Ishikawa (cell line): ENCODE data around the gene PEX11G.

Source experiments
- CEBPB ChIP-seq: IDR thresholded peaks from 2 replicates; pipeline ENCODE4 v1.6.1; 2012
- EGR1 ChIP-seq: IDR thresholded peaks from 2 replicates; pipeline ENCODE4 v1.6.1; 2012
- EP300 ChIP-seq: IDR thresholded peaks from 2 replicates; pipeline ENCODE4 v1.6.1; 2012; ENCODE audit warnings: borderline replicate concordance
- FOXM1 ChIP-seq: IDR thresholded peaks from 2 replicates; pipeline ENCODE4 v1.6.1; 2012; ENCODE audit warnings: low read depth, borderline replicate concordance
- NFIC ChIP-seq: IDR thresholded peaks from 2 replicates; pipeline ENCODE4 v1.6.1; 2012
- RAD21 ChIP-seq: IDR thresholded peaks from 2 replicates; pipeline ENCODE4 v1.6.1; 2012; ENCODE audit warnings: low read depth
- TAF1 ChIP-seq: IDR thresholded peaks from 2 replicates; pipeline ENCODE4 v1.6.1; 2012; ENCODE audit warnings: low read depth, mild to moderate bottlenecking
- TCF12 ChIP-seq: IDR thresholded peaks from 2 replicates; pipeline ENCODE4 v1.6.1; 2012; ENCODE audit warnings: low read depth
- TEAD4 ChIP-seq: IDR thresholded peaks from 2 replicates; pipeline ENCODE4 v1.6.1; 2012
- YY1 ChIP-seq: IDR thresholded peaks from 2 replicates; pipeline ENCODE4 v1.6.1; 2012; ENCODE audit warnings: low read depth
- ZBTB7A ChIP-seq: IDR thresholded peaks from 2 replicates; pipeline ENCODE4 v1.6.1; 2012; ENCODE audit warnings: low read depth
- TF ChIP-seq, protein P1 (sequence below): IDR thresholded peaks from 2 replicates; pipeline ENCODE4 v1.6.1; 2012
- TF ChIP-seq, protein P2 (sequence below): IDR thresholded peaks from 2 replicates; pipeline ENCODE4 v1.6.1; 2012; ENCODE audit warnings: low read depth, mild to moderate bottlenecking
- TF ChIP-seq, protein P3 (sequence below): IDR thresholded peaks from 2 replicates; pipeline ENCODE4 v1.6.1; 2012

Gene PEX11G

DNA sequence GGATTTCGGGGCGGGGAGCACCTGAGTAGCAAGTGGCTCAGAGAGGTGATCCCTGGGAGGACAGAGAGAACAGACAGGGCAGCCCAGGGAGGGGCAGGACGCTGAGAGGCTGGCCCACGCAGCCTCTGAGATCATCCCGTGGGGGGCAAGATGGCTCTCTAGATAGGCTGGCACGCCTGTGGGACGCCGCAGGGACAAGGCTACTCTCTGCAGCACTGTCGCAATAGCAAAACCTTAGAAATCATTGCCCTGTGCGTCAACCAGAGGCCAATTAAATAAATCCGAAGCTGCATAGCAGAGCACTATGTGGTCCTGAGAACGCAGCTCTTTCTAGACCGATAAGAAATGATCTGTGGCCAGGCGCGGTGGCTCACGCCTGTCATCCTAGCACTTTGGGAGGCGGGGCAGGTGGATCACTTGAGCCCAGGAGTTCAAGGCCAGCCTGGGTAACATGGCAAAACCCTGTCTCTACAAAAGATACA lies 5.1 kb downstream of the PEX11G start:
- TF ChIP-seq, protein P1, sequence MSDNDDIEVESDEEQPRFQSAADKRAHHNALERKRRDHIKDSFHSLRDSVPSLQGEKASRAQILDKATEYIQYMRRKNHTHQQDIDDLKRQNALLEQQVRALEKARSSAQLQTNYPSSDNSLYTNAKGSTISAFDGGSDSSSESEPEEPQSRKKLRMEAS, result no peak
- TF ChIP-seq ZBTB7A (no peak), NFIC (no peak)

DNA sequence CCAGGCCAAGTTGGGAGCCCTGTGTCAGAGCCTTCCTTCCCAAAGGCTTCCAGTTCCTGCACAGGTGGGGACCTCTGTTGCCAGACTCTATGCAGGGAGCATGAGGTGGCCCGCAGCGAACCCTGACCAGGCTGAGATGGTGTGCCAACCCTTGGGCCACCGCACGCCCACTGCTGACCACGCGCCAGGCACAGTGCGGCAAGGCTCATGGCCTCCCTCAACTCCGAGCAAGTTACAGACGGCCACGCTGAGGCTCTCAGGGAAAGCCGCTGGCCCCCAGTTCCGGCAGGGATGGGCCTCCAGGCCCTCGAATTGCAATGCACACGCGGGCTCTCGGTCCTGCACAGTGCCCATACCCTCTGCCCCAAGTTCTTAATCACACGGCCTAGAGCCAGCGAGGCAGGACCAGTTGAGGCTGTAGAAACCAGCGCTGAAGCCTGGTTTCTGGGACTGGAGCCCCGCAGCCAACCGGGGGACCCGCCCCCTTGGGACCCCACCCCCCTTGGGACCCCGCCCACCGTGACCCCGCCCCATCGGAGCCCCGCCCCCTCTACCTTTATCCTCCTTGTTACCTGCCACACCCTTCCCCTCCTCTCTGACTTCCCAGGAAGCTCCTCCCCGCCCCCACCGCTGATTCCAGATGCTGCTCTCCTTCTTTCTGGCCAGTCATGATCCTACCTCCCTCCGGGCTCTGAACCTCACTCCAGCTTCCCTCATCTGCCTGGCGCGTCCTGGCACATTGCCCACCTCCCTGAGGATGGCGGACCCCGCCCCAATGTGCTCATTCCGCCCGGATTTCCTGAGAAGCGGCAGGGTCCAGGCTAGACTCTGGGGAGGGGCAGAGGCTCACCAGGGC lies 6.0 kb downstream of the PEX11G start:
- TF ChIP-seq YY1 (no peak), TCF12 (no peak), ZBTB7A (no peak), CEBPB (no peak)
- TF ChIP-seq, protein P2, sequence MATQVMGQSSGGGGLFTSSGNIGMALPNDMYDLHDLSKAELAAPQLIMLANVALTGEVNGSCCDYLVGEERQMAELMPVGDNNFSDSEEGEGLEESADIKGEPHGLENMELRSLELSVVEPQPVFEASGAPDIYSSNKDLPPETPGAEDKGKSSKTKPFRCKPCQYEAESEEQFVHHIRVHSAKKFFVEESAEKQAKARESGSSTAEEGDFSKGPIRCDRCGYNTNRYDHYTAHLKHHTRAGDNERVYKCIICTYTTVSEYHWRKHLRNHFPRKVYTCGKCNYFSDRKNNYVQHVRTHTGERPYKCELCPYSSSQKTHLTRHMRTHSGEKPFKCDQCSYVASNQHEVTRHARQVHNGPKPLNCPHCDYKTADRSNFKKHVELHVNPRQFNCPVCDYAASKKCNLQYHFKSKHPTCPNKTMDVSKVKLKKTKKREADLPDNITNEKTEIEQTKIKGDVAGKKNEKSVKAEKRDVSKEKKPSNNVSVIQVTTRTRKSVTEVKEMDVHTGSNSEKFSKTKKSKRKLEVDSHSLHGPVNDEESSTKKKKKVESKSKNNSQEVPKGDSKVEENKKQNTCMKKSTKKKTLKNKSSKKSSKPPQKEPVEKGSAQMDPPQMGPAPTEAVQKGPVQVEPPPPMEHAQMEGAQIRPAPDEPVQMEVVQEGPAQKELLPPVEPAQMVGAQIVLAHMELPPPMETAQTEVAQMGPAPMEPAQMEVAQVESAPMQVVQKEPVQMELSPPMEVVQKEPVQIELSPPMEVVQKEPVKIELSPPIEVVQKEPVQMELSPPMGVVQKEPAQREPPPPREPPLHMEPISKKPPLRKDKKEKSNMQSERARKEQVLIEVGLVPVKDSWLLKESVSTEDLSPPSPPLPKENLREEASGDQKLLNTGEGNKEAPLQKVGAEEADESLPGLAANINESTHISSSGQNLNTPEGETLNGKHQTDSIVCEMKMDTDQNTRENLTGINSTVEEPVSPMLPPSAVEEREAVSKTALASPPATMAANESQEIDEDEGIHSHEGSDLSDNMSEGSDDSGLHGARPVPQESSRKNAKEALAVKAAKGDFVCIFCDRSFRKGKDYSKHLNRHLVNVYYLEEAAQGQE, result no peak
- TF ChIP-seq, protein P3, sequence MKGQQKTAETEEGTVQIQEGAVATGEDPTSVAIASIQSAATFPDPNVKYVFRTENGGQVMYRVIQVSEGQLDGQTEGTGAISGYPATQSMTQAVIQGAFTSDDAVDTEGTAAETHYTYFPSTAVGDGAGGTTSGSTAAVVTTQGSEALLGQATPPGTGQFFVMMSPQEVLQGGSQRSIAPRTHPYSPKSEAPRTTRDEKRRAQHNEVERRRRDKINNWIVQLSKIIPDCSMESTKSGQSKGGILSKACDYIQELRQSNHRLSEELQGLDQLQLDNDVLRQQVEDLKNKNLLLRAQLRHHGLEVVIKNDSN, result no peak

DNA sequence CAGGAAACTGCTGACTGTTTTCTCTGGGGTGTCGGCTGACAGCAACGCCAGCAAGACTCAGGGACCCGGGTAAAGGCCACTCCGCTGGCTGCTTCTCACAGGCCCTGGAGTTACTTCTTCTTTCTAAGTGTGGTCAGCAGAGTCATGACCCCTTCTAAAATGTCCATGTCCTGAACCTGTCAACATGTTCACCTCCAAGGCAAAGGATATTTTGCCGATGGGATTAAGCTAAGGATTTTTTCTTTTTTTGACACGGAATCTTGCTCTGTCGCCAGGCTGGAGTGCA lies 7.9 kb downstream of the PEX11G start:
- TF ChIP-seq TCF12 (no peak), NFIC (no peak), YY1 (no peak), EP300 (no peak), EGR1 (no peak), TEAD4 (no peak), RAD21 (no peak), TAF1 (no peak), FOXM1 (no peak)
- TF ChIP-seq, protein P2, result no peak
- TF ChIP-seq, protein P3, result no peak

DNA sequence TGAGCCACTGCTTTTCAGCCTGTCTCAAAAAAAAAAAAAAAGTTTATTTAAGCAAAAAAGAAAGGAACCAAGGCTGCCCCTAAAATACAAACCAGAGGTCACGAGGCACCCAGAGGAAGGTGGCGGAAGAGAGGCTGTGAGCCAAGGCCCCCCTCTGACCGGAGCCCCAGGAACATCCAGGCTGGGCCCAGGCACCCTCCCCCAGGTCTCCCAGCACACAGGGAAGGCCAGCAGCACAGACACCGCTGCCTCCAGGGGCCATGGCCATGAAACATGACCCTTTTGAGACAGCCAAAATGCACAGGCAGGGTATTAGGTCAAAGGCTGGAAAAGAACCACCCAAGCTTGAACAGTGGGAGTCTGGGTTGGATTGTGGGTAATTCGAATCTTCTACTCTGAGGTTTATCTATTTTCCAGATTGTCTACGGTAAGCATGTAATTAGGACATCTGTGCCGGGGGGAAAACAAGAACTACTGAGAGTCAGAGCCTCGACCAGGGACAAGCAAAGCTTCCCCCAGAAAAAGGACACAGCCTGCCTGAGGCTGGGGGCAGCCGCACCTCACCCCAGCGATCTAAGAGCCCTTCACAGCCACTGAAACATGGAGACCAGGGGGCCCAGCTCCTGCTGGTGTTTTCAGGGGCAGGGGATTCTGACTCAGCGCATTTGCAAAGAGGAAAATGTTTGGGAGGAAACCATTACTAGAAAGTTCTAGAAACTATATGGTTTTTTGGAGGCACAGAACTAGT lies 8.4 kb downstream of the PEX11G start:
- TF ChIP-seq NFIC, result no peak
- no peak for TF ChIP-seq TEAD4
- TF ChIP-seq YY1, result no peak

DNA sequence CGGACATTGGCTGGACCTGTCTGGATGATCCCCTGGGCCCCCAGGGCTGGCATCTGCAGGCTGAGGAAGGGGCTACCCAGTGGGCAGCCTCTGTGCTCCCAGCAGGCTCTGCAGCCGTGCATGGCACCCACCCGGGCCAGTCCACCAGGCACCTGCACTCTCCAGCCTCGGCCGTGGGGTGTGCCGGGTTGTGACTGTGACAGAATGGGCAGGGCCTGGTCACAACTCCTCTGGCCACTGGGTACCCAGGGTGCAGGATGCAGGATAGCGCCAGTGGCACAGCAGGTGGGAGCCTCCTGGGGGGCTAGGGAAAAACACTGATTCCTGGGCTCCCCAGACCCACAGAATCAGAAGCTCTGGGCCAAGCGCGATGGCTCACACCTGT lies 10.0 kb downstream of the PEX11G start:
- TF ChIP-seq EGR1 (no peak), EP300 (no peak), TAF1 (no peak), TCF12 (no peak), RAD21 (no peak)

DNA sequence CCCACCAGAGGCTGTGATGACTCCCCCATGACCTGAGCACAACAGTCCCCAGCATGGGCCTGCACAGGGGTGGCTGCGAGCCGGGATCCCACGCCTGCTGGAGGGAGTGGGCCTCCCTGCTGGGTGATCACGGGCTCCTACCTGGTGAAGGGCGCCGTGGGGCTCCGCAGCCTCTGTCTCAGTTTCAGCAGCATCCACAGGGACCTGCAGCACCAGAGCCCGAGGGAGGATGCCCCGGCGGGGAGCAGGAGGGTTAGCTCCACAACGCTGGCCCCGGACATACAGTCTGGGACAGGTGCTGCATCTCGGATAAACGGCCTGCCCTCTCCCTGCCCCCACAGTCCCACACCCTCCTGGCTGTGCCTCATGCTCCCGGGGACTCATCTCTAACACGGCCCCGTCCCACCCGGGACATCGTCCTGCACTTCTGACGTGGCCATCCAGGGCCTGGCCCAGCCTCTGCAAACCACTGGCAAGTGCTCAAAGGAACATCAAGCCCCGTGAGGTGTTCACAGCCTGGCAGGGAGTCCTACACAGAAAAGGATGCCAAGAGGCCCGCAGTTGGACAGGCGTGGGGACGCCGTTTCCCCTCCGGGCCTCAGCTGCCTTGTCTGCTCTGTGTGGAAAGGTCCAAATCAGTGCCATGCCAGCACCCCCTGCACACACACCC lies 10.5 kb downstream of the PEX11G start:
- TF ChIP-seq, protein P2, result no peak
- TF ChIP-seq RAD21, result no peak
- TF ChIP-seq EGR1, result no peak
- TF ChIP-seq TAF1, result no peak
